Activated CD4-positive, alpha-beta T cell treated with anti-CD3 and anti-CD28 coated beads, Interleukin-2, amount 50 U/mL, for 24 hours (primary cell): ENCODE results near the gene KIF1B.
A peak's percentile ranks its signal among the peaks of the same experiment; 100 is the strongest.

Source experiments
- DNase-seq, 2 donors: peaks; one replicate each; pipeline ENCODE4 v3.0.0-alpha.2; 2020; ENCODE audit warnings: low read depth in 1 of 2, low spot score in 1 of 2

KIF1B gene

DNA sequence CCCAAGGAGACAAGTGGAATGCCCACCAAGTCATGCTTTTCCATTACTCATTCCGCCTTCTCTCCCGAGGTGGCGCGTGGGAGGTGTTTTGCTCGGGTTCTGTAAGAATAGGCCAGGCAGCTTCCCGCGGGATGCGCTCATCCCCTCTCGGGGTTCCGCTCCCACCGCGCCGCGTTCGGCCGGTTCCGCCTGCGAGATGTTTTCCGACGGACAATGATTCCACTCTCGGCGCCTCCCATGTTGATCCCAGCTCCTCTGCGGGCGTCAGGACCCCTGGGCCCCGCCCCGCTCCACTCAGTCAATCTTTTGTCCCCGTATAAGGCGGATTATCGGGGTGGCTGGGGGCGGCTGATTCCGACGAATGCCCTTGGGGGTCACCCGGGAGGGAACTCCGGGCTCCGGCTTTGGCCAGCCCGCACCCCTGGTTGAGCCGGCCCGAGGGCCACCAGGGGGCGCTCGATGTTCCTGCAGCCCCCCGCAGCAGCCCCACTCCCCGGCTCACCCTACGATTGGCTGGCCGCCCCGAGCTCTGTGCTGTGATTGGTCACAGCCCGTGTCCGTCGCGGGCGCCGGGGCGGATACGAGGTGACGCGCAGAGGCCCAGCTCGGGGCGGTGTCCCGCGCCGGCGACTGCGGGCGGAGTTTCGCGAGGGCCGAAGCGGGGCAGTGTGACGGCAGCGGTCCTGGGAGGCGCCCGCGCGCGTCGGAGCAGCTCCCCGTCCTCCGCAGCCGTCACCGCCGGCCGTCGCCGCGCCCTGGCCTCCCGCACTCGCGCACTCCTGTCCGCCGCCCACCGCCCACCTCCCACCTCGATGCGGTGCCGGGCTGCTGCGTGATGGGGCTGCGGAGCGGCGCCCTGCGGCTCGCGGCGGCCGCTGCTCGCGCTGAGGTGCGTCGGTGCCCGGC, at the start of gene KIF1B:
KIF1B (plus strand) TSS at position 666 of the 906 bp plus-strand sequence. CDS start 21,759 bp downstream, outside the sequence.
- DNase-seq, result peak; percentile 89 to 94

GRCh38 chr1:10160907-10161490, 49.4 kb upstream of the KIF1B start:
- no peak for DNase-seq

DNA sequence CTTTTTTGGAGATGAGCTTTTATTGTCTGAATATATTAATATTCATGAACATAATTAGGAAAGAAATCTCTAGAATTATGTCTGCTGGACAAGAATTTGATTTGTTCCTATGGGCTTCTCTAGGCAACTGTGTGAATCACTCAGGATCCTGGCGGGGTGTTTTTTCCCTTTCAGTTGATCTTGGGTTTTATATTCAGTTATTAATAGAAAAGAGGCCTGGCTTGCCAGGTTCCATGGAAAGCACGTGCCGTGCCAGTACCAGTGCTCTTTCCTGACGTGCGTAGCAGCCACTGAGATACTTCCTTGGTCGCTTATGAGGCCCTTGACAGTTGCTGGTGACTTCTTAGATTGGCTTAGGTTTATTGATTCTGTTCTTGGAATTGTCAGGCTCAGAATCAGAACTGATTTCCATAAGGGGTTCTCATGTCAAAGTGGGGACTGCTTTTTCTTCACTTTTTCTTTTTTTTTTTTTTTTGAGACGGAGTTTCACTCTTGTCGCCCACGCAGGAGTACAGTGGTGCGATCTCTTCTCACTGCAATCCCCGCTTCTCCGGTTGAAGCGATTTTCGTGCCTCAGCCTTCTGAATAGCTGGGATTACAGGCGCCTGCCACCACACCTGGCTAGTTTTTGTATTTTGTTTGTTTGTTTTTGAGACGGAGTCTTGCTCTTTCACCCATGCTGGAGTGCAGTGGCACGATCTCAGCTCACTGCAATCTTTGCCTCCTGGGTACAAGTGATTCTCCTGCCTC, 48.7 kb upstream of the KIF1B start:
- DNase-seq, result no peak

- DNase-seq, result no peak
Observed at GRCh38 chr1:10168912-10169514, 41.4 kb upstream of the KIF1B start.

DNA sequence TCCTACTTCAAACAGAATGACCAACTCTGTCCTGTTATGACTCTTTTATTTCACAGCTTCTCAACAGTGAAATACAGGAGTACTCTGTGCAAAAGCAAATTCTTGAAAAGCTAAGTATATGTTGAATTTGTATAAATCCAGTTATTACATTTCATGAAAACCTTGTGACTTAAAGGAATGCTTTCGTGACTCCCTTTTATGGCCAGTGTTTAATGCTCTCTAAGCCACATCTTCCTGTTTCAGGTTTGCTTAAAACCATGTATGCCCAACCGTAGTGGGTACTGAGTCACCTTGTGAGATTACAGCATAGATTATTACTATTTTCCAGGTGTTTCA, 40.2 kb upstream of the KIF1B start:
- DNase-seq, result peak in 1 of 2 donors; percentile 27

DNA sequence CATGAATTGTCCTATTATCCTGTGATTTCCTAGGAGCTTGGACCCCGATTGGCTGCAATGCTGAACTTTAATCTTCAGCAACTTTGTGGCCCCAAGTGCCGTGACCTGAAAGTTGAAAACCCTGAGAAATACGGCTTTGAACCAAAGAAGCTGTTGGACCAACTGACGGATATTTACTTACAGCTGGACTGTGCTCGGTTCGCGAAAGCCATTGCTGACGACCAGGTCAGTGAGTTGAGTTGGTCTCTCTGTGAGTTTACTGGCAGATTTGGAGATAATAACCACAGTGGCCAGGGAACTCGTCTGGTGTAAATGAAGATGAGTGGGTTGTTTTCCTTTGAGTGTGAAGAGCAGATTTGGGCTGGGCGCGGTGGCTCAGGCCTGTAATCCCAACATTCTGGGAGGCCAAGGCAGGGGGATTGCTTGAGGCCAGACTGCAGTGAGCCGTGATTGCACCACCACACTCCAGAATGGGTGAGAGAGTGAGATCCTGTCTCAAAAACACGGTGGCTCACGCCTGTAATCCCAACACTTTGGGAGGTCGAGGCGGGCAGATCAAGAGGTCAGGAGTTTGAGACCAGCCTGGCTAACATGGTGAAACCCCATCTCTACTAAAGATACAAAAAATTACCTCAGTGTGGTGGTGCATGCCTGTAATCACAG, 39.1 kb upstream of the KIF1B start:
- no peak for DNase-seq

- no peak for DNase-seq
Observed at GRCh38 chr1:10171995-10172669, 38.2 kb upstream of the KIF1B start.

DNA sequence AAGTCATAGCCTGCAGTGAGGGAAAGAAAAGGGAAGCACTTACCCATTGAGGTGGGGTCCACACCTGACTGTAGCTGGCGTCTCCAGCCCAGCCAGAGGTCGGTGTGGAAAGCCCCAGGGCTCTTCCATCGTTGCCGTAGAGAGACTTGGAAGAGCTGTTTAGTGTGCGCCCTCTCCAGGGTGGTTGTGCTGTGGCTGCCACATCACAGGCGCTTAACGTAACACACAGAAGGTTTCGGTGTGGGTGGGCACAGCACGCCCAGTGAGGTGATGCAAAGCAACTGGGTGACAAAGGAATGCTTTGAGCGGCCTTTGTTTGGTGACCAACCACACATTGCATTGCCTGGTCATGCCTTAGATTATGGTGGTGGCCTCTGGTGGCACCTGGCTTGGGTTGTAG, 36.8 kb upstream of the KIF1B start:
- DNase-seq, result no peak

GRCh38 chr1:10177876-10178275, 32.5 kb upstream of the KIF1B start:
- no peak for DNase-seq

GRCh38 chr1:10178597-10179405, 31.6 kb upstream of the KIF1B start:
- DNase-seq, result no peak

- DNase-seq, result no peak
Observed at GRCh38 chr1:10179406-10180091, 30.8 kb upstream of the KIF1B start.

DNA sequence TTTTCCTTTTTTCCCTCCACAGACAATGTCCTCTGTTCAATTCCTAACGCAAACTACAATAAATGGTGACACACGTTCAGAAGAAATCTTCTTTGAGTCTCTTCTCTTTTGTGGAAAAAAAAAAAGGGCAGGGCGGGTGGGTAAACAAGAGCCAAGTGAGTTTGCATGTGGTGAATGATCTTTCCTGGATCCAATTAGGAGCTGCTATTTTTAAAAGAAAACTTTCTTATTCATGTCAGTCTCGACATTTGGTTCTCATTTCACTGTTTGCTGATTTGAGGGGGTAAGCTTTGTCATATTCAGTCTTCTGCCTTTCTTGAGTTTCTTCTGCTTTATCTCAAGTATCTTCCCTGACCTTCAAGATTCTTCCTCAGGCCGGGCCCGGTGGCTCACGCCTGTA, 29.2 kb upstream of the KIF1B start:
- no peak for DNase-seq

DNA sequence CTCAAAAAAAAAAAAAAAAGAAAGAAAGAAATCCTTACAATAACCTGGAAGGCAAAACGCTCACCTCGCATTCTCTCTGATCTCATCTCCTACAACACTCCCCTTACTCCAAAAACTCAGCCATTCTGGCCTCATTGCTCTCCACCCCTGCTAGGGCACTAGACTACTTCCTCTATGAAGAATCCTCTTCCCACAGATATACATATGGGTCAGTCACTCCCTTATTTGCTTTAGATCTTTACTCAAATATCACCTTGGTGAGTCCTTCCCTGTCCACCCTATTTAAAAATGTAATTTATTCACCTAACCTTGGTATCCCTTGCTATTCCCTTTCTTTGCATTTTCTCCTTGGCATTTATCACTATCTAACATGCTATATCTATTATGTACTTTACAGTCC, 24.6 kb upstream of the KIF1B start:
- DNase-seq, result no peak

DNA sequence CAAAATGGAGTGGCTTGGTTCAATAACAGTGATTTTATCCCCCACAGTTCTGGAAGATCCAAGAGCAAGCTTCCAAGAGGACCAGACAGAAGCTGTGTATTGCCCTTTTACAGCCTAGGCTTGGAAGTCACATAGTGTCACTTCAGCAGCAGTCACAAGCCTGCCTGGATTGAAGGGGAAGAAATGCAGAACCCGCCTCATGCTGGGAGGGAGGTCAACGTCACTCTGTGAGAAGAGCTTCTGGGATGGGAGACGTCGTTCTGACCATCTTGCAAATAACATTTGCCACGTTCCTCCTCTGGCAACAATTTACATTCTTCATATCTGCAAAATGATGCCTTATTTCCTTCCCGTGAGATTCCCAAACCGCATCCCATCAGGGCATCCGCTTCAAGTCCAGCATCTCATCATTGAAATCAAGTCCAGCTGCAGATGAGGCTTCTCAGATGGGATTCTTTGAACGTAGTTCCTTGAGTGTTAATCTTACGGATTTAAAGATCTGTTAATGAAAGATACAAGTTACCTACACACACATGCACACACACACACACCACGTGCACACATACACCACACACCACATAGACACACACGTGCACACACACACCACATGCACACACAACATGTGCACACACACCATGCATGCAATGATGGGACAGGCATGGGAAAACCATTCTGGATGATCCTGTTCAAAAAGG, 23.9 kb upstream of the KIF1B start:
- DNase-seq, result no peak

GRCh38 chr1:10187026-10187334, 23.4 kb upstream of the KIF1B start:
- no peak for DNase-seq

DNA sequence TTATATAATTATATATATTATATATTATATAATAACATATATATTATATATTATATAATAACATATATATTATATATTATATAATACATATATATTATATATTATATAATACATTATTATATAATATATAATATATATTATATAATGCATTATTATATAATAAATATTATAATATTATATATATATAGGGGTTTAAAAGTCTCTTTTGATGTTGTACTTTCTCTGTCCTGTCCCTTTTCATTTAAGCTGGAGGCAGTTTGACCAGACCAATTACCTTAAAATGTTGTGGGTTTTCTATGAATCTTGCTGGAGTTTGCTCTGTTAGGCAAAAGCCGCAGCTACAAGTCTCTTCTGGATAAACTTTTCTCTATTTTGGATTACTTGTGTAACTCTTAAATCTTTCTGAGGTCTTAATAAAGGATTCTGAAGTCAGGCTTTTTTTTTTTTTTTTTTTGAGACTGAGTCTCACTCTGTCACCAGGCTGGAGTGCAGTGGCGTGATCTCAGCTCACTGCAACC, 22.2 kb upstream of the KIF1B start:
- no peak for DNase-seq

DNA sequence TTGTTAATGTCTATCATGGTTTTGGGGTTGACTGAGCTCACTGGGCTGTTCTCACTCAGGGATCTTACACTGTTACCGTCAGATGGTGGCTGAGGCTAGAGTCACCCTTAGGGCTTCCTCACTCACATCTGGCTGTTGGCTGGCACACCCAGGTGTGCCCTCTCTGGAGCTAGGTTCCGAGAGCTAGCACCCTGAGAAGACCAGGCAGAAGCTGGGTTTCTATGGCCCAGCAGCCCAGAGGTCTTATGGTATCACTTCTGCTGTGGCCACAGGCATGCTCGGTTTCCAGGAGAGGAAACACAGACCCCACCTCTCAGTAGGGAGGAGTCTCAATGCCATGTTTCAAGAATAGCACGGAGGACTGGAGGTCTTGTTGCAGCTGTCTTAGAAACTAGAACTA, 20.7 kb upstream of the KIF1B start:
- no peak for DNase-seq

- no peak for DNase-seq
Observed at GRCh38 chr1:10192263-10192662, 18.1 kb upstream of the KIF1B start.
